HepG2 (cell line): ENCODE measurements around the gene ZNF513. TPM values are rescaled to one million over a fixed set of nuclear protein-coding genes. Genes with fewer than 3 reads are reported as not detected.

Experiments
- AKAP8 ChIP-seq: sonication (generic); formaldehyde crosslinking; IDR thresholded peaks from 2 replicates; pipeline ENCODE4 v1.5.1; 2020; ENCODE audit warnings: mild to moderate bottlenecking, missing genetic modification reagents
- ARID3A ChIP-seq: IDR thresholded peaks from 2 replicates; pipeline ENCODE4 v1.6.1; 2012; ENCODE audit warnings: low read depth, low read length, improper control_type of control experiment
- ARNT2 ChIP-seq: sonication (generic); formaldehyde crosslinking; IDR thresholded peaks from 2 replicates; pipeline ENCODE4 v1.8.0; 2022; ENCODE audit warnings: mild to moderate bottlenecking, low read depth, missing genetic modification reagents, moderate library complexity
- DMAP1 ChIP-seq: IDR thresholded peaks from 2 replicates; pipeline ENCODE4 v1.6.1; 2016
- ELF3 ChIP-seq: IDR thresholded peaks from 2 replicates; pipeline ENCODE4 v1.6.1; 2016; ENCODE audit warnings: missing genetic modification reagents, missing compliant biosample characterization
- JUND ChIP-seq: sonication (generic); formaldehyde crosslinking; IDR thresholded peaks from 2 replicates; pipeline ENCODE4 v1.8.0; 2022; ENCODE audit warnings: mild to moderate bottlenecking, missing genetic modification reagents
- LCORL ChIP-seq, 2 experiments: fragments of 450-650 bp in 1 of 2; sonication (generic) in 1 of 2; formaldehyde crosslinking in 1 of 2; IDR thresholded peaks; 2 replicates each; pipeline versions ENCODE4 v1.5.0 to v1.6.1; 2017 to 2020; ENCODE audit warnings: antibody characterized with exemption in 1 of 2, missing genetic modification reagents in 1 of 2
- MYC ChIP-seq: sonication (generic); formaldehyde crosslinking; IDR thresholded peaks from 2 replicates; pipeline ENCODE4 v1.9.0; 2021; ENCODE audit warnings: missing genetic modification reagents, borderline replicate concordance
- MZF1 ChIP-seq: sonication (generic); formaldehyde crosslinking; IDR thresholded peaks from 2 replicates; pipeline ENCODE4 v1.8.1; 2023; ENCODE audit warnings: mild to moderate bottlenecking, missing genetic modification reagents, borderline replicate concordance
- NFIC ChIP-seq: IDR thresholded peaks from 2 replicates; pipeline ENCODE4 v1.6.1; 2012; ENCODE audit warnings: mild to moderate bottlenecking, low read length, inconsistent platforms
- NR2C2 ChIP-seq: sonication (generic); formaldehyde crosslinking; IDR thresholded peaks from 2 replicates; pipeline ENCODE4 v1.4.0; 2020; ENCODE audit warnings: missing genetic modification reagents, mild to moderate bottlenecking, moderate library complexity, borderline replicate concordance
- SIN3A ChIP-seq: IDR thresholded peaks from 2 replicates; pipeline ENCODE4 v1.6.1; 2011; ENCODE audit warnings: low read depth, mild to moderate bottlenecking, control low read depth, low read length, borderline replicate concordance
- TCF7L2 ChIP-seq: IDR thresholded peaks from 2 replicates; pipeline ENCODE4 v1.6.1; 2011; ENCODE audit warnings: mild to moderate bottlenecking, low read depth, low read length, moderate library complexity
- UBTF ChIP-seq: sonication (generic); formaldehyde crosslinking; IDR thresholded peaks from 2 replicates; pipeline ENCODE4 v1.4.0; 2020; ENCODE audit warnings: mild to moderate bottlenecking, missing genetic modification reagents
- WIZ ChIP-seq: sonication (generic); formaldehyde crosslinking; IDR thresholded peaks from 2 replicates; pipeline ENCODE4 v1.5.1; 2020; ENCODE audit warnings: mild to moderate bottlenecking, missing genetic modification reagents
- ZBTB33 ChIP-seq: sonication (generic); formaldehyde crosslinking; IDR thresholded peaks from 2 replicates; pipeline ENCODE4 v1.4.0; 2020; ENCODE audit warnings: missing genetic modification reagents
- ZBTB34 ChIP-seq: sonication (generic); formaldehyde crosslinking; IDR thresholded peaks from 2 replicates; pipeline ENCODE4 v1.8.0; 2022; ENCODE audit warnings: mild to moderate bottlenecking, missing genetic modification reagents
- ZNF292 ChIP-seq: sonication (generic); formaldehyde crosslinking; IDR thresholded peaks from 2 replicates; pipeline ENCODE4 v1.8.1; 2022; ENCODE audit warnings: mild to moderate bottlenecking, low read depth, missing genetic modification reagents, borderline replicate concordance
- ZNF790 ChIP-seq: sonication (generic); formaldehyde crosslinking; IDR thresholded peaks from 2 replicates; pipeline ENCODE4 v1.8.0; 2022; ENCODE audit warnings: missing genetic modification reagents, mild to moderate bottlenecking, borderline replicate concordance
- polyA plus RNA-seq, 8 experiments: library from polyadenylated mRNA; depleted of rRNA in 3 of 8; stranded (reverse) in 7 of 8; unstranded in 1 of 8; fragments of >200 nt; fragmentation: Illumina TruSeq in 4 of 8; extraction: Trizol in 4 of 8; gene quantifications; 2 replicates each; pipeline versions ENCODE4 v1.2.1 to v1.2.3, GENCODE V29; 2011 to 2016; ENCODE audit warnings: low read depth in 4 of 8, missing spikeins in 1 of 8, mixed read lengths in 1 of 8; ENCODE audit not compliant: insufficient read depth in 1 of 8
- total RNA-seq, 5 experiments: library from RNA; depleted of rRNA; stranded (reverse); fragments of >200 nt; fragmentation: Illumina TruSeq; extraction: Trizol; gene quantifications; 2 replicates each; pipeline ENCODE4 v1.2.3, GENCODE V29; 2016; ENCODE audit warnings: low read depth in 1 of 5
- TF ChIP-seq, protein P1 (sequence below): sonication (generic); formaldehyde crosslinking; IDR thresholded peaks from 2 replicates; pipeline ENCODE4 v1.8.0; 2022; ENCODE audit warnings: missing genetic modification reagents, mild to moderate bottlenecking, inconsistent platforms, borderline replicate concordance

ZNF513 gene
- total and polyA plus RNA-seq, 2 of the 13 experiments (the other 11 are each of a cell fraction or from before 2014, with no cell fraction given), result 4.9 to 6.3 TPM

DNA sequence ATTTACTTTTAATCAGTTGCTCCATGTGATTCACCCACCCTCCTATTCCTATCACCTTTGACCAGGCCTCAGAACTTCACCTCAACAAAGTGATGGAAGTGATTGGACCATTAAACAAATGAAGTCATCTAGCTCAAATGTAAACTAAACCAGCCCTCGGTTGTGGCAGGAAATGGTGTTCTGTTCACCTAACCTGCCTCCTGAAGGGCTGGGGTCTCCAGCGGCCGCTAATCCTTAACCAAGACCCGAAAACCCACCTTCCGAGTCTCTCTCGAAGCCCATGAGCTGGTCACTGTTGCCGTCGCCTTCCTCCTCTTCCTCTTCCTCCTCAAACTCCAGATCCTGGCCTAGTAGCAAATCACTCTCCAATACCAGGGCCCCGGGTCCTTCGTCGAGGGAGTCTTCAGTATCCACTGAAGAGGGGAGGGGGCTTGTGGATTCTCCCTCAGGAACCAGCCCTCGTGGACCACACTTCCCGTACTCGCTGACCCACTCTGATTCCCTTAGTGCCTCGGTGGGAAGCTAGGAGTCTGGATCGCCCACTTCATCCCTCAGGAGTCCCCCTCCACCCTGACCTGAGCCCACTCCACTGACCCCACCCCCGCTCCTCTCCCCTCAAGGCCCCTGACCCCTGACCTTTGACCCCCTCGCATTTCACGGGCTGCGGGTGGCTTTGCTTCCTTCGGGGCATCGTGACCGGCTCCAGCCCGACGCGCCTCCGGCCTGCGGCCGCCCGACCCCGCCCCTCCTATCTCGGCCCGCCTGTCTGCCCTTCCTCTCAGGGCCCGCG lies 503 bp downstream of the ZNF513 start (continued):
- TF ChIP-seq WIZ (CRISPR knock-in tag) (0 out of 2 replicates have a peak, but pooled peaks have one; percentile 36), JUND (CRISPR knock-in tag) (no peak), LCORL (IDR thresholded peaks at IDR 0.05) (no peak), LCORL (CRISPR knock-in tag; IDR thresholded peaks at IDR 0.05) (0 out of 2 replicates have a peak, but pooled peaks have one; percentile 22), DMAP1 (CRISPR knock-in tag) (peak; percentile 60), SIN3A (peak; percentile 31; the same call in 1 of the 2 replicates), UBTF (CRISPR knock-in tag) (0 out of 2 replicates have a peak, but pooled peaks have one; percentile 13), ARNT2 (CRISPR knock-in tag) (no peak), TCF7L2 (no peak), ZNF790 (CRISPR knock-in tag) (no peak), NFIC (peak; percentile 44; the same call in 1 of the 2 replicates), ARID3A (peak; percentile 90), AKAP8 (CRISPR knock-in tag) (peak; percentile 93), MZF1 (no peak), ZBTB33 (CRISPR knock-in tag) (peak; percentile 13; the same call in 1 of the 2 replicates), ZBTB34 (CRISPR knock-in tag) (0 out of 2 replicates have a peak, but pooled peaks have one; percentile 20), MYC (CRISPR knock-in tag) (peak; percentile 44; the same call in 1 of the 2 replicates), ELF3 (CRISPR knock-in tag) (peak; percentile 32), NR2C2 (CRISPR knock-in tag) (peak; percentile 98), ZNF292 (CRISPR knock-in tag) (no peak)
- TF ChIP-seq, protein P1, sequence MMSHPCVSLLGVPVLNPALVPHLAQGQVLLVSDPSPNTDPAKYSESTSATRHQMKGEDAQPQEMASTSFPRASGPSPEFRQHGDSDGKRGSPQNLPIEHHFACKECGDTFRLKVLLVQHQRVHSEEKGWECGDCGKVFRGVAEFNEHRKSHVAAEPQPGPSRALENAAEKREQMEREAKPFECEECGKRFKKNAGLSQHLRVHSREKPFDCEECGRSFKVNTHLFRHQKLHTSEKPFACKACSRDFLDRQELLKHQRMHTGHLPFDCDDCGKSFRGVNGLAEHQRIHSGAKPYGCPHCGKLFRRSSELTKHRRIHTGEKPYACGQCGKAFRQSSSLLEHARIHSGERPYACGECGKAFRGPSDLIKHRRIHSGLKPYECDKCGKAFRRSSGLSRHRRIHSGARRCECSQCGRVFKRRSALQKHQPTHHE (CRISPR knock-in tag), result no peak
